Upper lobe of left lung (tissue), 4 donors: Measurements from ENCODE around the gene KDM4B.

Experiments
- CTCF ChIP-seq, 6 experiments: fragments of 450-650 bp in 4 of 6; fragments of 200-600 bp in 2 of 6; sonication (generic) in 2 of 6; IDR thresholded peaks; one replicate each; pipeline ENCODE4 v1.5.1; 2016 to 2019; ENCODE audit warnings: antibody characterized with exemption in 6 of 6
- POLR2AphosphoS5 ChIP-seq, 2 donors: sonication (generic); formaldehyde crosslinking; IDR thresholded peaks; one replicate each; pipeline ENCODE4 v1.5.1; 2017; ENCODE audit warnings: antibody characterized with exemption in 2 of 2

GRCh38 chr19:5200844-5201243 lies 231.9 kb downstream of the KDM4B start:
- TF ChIP-seq CTCF (IDR thresholded peaks at IDR 0.05) (no peak), POLR2AphosphoS5 (IDR thresholded peaks at IDR 0.05) (no peak)
